ENCODE data around the gene AZGP1. TPM values are rescaled to one million over a fixed set of nuclear protein-coding genes. Genes with fewer than 3 reads are reported as not detected.
"Not testable (repeated sequence)": the region's sequence is repeated elsewhere in the genome, so short reads cannot be mapped to it uniquely, and the experiment has no call there.

AZGP1 gene
- total RNA-seq, 1 donor from 2014 or later = 0.44 TPM

DNA sequence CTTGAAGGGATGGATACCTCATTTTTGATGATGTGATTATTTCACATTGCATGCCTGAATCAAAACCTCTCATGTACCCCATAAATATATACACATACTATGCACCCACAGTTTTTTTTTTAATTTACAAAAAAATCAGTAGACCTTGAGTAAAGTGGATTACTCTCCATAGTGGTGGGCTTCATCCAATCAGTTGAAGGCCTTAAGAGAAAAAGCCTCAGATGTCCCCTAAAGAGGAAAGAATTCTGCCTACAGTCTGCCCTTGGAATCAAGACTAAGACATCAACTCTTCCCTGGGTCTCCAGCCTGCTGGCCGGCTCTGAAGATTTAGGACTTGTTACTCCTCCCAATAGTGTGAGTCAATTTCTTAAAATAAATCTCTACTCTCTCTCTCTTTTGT is 1.1 kb downstream of the AZGP1 start:
- no peak for DNase-seq
- TF ChIP-seq CTCF (IDR thresholded peaks at IDR 0.05; ENCODE audit: partially characterized antibody, unreplicated experiment) = no peak
- Mint-ChIP-seq H3K4me1 (ENCODE audit: low read depth, unreplicated experiment) (peaks cover 4% of the 10 kb centered on the region), H3K27me3 (ENCODE audit: unreplicated experiment) (peaks cover 8% of the 10 kb centered on the region), H3K4me3 (ENCODE audit: unreplicated experiment) (no peak overlapping the region), H3K27ac (ENCODE audit: unreplicated experiment) (no peak overlapping the region), H3K36me3 (ENCODE audit: unreplicated experiment) (no peaks in the 10 kb centered on the region), H3K9me3 (ENCODE audit: unreplicated experiment) (peaks cover 5% of the 10 kb centered on the region)

GRCh38 chr7:99973817-99974216 is 2.0 kb downstream of the AZGP1 start:
- not testable (repeated sequence) for H3K27me3 Mint-ChIP-seq (ENCODE audit: unreplicated experiment); H3K27ac Mint-ChIP-seq (ENCODE audit: unreplicated experiment); H3K36me3 Mint-ChIP-seq (ENCODE audit: unreplicated experiment); H3K4me3 Mint-ChIP-seq (ENCODE audit: unreplicated experiment); H3K9me3 Mint-ChIP-seq (ENCODE audit: unreplicated experiment); DNase-seq; H3K4me1 Mint-ChIP-seq (ENCODE audit: low read depth, unreplicated experiment)

DNA sequence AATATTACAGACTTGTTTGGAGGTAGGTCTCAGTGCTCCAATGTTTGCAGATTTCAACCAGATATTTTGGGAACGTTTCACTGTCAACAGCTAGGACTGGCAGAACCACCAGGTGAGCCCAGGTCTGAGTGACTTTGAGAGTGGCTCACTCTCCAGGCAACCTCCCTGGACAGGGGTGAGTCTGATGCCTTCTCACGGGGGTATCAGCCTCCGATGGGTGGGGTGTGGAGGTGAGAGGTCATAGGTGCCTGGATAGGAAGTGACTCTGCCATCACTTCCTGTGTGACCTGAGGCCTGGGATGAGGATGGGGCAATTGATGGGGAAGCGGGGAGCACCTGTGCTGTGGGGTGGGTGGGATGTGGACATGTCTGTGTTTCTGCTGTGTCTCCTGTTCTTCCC is 4.6 kb downstream of the AZGP1 start:
- Mint-ChIP-seq H3K36me3 (ENCODE audit: unreplicated experiment) (no peaks in the 10 kb centered on the region), H3K27ac (ENCODE audit: unreplicated experiment) (no peak overlapping the region), H3K4me1 (ENCODE audit: low read depth, unreplicated experiment) (no peaks in the 10 kb centered on the region), H3K4me3 (ENCODE audit: unreplicated experiment) (no peak overlapping the region), H3K9me3 (ENCODE audit: unreplicated experiment) (peaks cover 2% of the 10 kb centered on the region), H3K27me3 (ENCODE audit: unreplicated experiment) (peaks cover 9% of the 10 kb centered on the region)
- no peak for TF ChIP-seq CTCF (IDR thresholded peaks at IDR 0.05; ENCODE audit: partially characterized antibody, unreplicated experiment)
- no peak for DNase-seq

GRCh38 chr7:99969813-99970212 is 6.0 kb downstream of the AZGP1 start:
- not testable (repeated sequence) for H3K4me1 Mint-ChIP-seq (ENCODE audit: low read depth, unreplicated experiment); H3K36me3 Mint-ChIP-seq (ENCODE audit: unreplicated experiment); DNase-seq; H3K9me3 Mint-ChIP-seq (ENCODE audit: unreplicated experiment); H3K27ac Mint-ChIP-seq (ENCODE audit: unreplicated experiment); H3K27me3 Mint-ChIP-seq (ENCODE audit: unreplicated experiment); H3K4me3 Mint-ChIP-seq (ENCODE audit: unreplicated experiment)

DNA sequence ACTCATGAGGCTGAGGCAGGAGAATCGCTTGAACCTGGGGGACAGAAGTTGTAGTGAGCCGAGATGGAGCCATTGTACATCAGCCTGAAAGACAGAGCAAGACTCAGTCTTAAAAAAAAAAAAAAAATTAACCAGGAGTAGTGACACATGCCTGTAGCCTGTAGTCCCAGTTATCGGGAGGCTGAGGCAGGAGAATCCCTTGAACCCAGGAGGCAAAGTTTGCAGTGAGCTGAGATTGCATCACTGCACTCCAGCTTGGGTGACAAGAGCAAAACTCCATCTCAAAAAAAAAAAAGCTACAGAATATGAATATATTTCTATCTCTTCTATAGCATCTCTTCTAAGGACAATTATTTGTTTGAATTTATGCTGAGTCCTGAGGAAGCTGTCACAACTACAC is 6.5 kb downstream of the AZGP1 start:
- TF ChIP-seq CTCF (IDR thresholded peaks at IDR 0.05; ENCODE audit: partially characterized antibody, unreplicated experiment) = no peak

GRCh38 chr7:99958564-99959227 is 17.1 kb downstream of the AZGP1 start:
- H3K27me3 Mint-ChIP-seq (ENCODE audit: unreplicated experiment) = peaks cover 2% of the 10 kb centered on the region
- TF ChIP-seq CTCF (IDR thresholded peaks at IDR 0.05; ENCODE audit: partially characterized antibody, unreplicated experiment) = no peak

More for the DNA sequence above, 6.5 kb downstream of the AZGP1 start:
- H3K27me3 Mint-ChIP-seq (ENCODE audit: unreplicated experiment) = peaks cover 6% of the 10 kb centered on the region
- no peaks in the 10 kb centered on the region for H3K9me3 Mint-ChIP-seq (ENCODE audit: unreplicated experiment)
- no peak for DNase-seq
- no peaks in the 10 kb centered on the region for H3K4me1 Mint-ChIP-seq (ENCODE audit: low read depth, unreplicated experiment)
- H3K27ac Mint-ChIP-seq (ENCODE audit: unreplicated experiment) = no peak overlapping the region
- H3K4me3 Mint-ChIP-seq (ENCODE audit: unreplicated experiment) = no peak overlapping the region
- H3K36me3 Mint-ChIP-seq (ENCODE audit: unreplicated experiment) = no peaks in the 10 kb centered on the region

More at GRCh38 chr7:99958564-99959227, 17.1 kb downstream of the AZGP1 start:
- Mint-ChIP-seq H3K27ac (ENCODE audit: unreplicated experiment) (no peak overlapping the region), H3K4me3 (ENCODE audit: unreplicated experiment) (no peak overlapping the region), H3K36me3 (ENCODE audit: unreplicated experiment) (peaks cover 8% of the 10 kb centered on the region), H3K9me3 (ENCODE audit: unreplicated experiment) (no peaks in the 10 kb centered on the region), H3K4me1 (ENCODE audit: low read depth, unreplicated experiment) (no peaks in the 10 kb centered on the region)
- DNase-seq = no peak
